Testis (tissue), 2 donors: ENCODE data around the gene SORT1.

Source experiments
- POLR2A ChIP-seq: fragments of 450-650 bp; IDR thresholded peaks from one replicate; pipeline ENCODE4 v1.6.1; 2017; ENCODE audit warnings: antibody characterized with exemption, mild to moderate bottlenecking, moderate library complexity
- TF ChIP-seq, protein P1 (sequence below), 3 experiments: fragments of 450-650 bp in 2 of 3; fragments of 200-600 bp in 1 of 3; sonication (generic) in 1 of 3; IDR thresholded peaks; one replicate each; pipeline ENCODE4 v1.5.1; 2016 to 2019; ENCODE audit warnings: antibody characterized with exemption in 3 of 3, mild to moderate bottlenecking in 2 of 3, moderate library complexity in 1 of 3

DNA sequence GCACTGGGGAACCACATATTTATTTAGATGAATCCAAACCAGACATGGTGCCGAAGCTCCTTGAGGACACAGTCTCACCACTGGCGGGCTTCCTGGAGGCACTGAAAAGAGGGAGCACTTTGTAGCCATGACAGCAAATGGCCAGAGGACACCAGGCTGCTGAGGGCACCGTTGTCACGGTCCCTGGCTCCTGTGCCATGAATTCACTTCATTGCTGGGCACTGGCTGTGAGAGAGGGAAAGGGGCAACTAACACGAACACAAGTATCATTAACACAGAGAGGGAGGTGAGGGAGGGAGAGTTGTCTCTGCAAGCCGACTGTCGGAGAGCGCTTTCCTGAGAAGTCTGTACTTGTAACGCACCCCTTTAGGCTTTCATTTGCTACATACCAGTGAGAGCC is 105.4 kb downstream of the SORT1 start:
- TF ChIP-seq, protein P1, sequence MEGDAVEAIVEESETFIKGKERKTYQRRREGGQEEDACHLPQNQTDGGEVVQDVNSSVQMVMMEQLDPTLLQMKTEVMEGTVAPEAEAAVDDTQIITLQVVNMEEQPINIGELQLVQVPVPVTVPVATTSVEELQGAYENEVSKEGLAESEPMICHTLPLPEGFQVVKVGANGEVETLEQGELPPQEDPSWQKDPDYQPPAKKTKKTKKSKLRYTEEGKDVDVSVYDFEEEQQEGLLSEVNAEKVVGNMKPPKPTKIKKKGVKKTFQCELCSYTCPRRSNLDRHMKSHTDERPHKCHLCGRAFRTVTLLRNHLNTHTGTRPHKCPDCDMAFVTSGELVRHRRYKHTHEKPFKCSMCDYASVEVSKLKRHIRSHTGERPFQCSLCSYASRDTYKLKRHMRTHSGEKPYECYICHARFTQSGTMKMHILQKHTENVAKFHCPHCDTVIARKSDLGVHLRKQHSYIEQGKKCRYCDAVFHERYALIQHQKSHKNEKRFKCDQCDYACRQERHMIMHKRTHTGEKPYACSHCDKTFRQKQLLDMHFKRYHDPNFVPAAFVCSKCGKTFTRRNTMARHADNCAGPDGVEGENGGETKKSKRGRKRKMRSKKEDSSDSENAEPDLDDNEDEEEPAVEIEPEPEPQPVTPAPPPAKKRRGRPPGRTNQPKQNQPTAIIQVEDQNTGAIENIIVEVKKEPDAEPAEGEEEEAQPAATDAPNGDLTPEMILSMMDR (IDR thresholded peaks at IDR 0.05) = no peak
- no peak for TF ChIP-seq POLR2A
